ENCODE results near the gene ZNF582. TPM values are rescaled to one million over a fixed set of nuclear protein-coding genes. Genes with fewer than 3 reads are reported as not detected.

Gene ZNF582
- total and polyA plus RNA-seq, 2 donors (not counting 3 experiments of a cell fraction or from before 2014, with no cell fraction given), result 2.5 to 2.9 TPM

GRCh38 chr19:56351208-56351607, 42.1 kb downstream of the ZNF582 start:
- H3K4me2 ChIP-seq (ENCODE audit: insufficient read depth, low read length), result no peak overlapping the region
- no peaks in the 10 kb centered on the region for H3K27me3 ChIP-seq (ENCODE audit: control insufficient read depth in 2 of 2, insufficient read depth in 2 of 2, low read length in 2 of 2)
- no TSS peak for BruUV-seq (replicated peaks)
- no peak overlapping the region for H2AFZ ChIP-seq (ENCODE audit: low read depth, low read length)
- dilution Hi-C loops (cut with MboI; ENCODE audit: extremely low pct_ligation_motif_present, low sequenced_read_pairs) (no loop called here), intact Hi-C loops (cut with micrococcal nuclease) (no loop called here)
- no peak overlapping the region for H3K4me3 ChIP-seq (replicated peaks in 1 of 3; ENCODE audit: insufficient read depth in 1 of 3, low read depth in 1 of 3, low read length in 3 of 3)
- no peak overlapping the region for H3K9ac ChIP-seq (replicated peaks; ENCODE audit: extremely low read depth, insufficient read depth, low read length)
- no peaks in the 10 kb centered on the region for H4K20me1 ChIP-seq (replicated peaks; ENCODE audit: control insufficient read depth, extremely low read depth, insufficient read depth, low read length)
- DNase-seq (ENCODE audit: low read depth, low spot score) (no peak), FAIRE-seq (no peak)
- no peaks in the 10 kb centered on the region for H3K4me1 ChIP-seq (ENCODE audit: control insufficient read depth, extremely low read depth, insufficient read depth, low read length)
- H3K36me3 ChIP-seq (ENCODE audit: control insufficient read depth in 2 of 2, extremely low read depth in 1 of 2, insufficient read depth in 2 of 2, low read length in 2 of 2), result no peaks in the 10 kb centered on the region
- no peaks in the 10 kb centered on the region for H3K9me1 ChIP-seq (replicated peaks; ENCODE audit: control insufficient read depth, extremely low read depth, insufficient read depth, low read length)
- no peaks in the 10 kb centered on the region for H3K79me2 ChIP-seq (ENCODE audit: control insufficient read depth, insufficient read depth, low read length)
- H3K27ac ChIP-seq (ENCODE audit: insufficient read depth, low read depth, low read length), result no peak overlapping the region
- CTCF ChIA-PET, result interaction anchor here (0.7 to 5.7 kb wide), 5 partner anchors 18 to 718 kb away, joined by 3 to 79 read pairs (median 4); partner anchors contain the start of gene ZSCAN5A
- no peaks in the 10 kb centered on the region for H3K9me3 ChIP-seq (replicated peaks; ENCODE audit: control insufficient read depth, insufficient read depth, low read length)
- POLR2A ChIA-PET, result no interaction called here
- TF ChIP-seq MYC (IDR thresholded peaks at IDR 0.05; ENCODE audit: low read depth, low read length), result no peak
- TF ChIP-seq CTCF (IDR thresholded peaks at IDR 0.05; ENCODE audit: extremely low read depth in 1 of 2, insufficient read depth in 1 of 2, low read depth in 1 of 2, low read length in 2 of 2), result no peak
- no peak for TF ChIP-seq EZH2 (IDR thresholded peaks at IDR 0.05; ENCODE audit: borderline replicate concordance, low read depth, low read length, severe bottlenecking)
- no peak for TF ChIP-seq MAX (IDR thresholded peaks at IDR 0.05; ENCODE audit: insufficient read depth, insufficient read length)
- no peak for TF ChIP-seq JUN (IDR thresholded peaks at IDR 0.05; ENCODE audit: borderline replicate concordance, insufficient read depth, insufficient read length, low read depth)
- TF ChIP-seq GATA2 (IDR thresholded peaks at IDR 0.05; ENCODE audit: insufficient read depth, insufficient read length, low read depth, low read length), result no peak
- TF ChIP-seq POLR2AphosphoS5 (IDR thresholded peaks at IDR 0.05; ENCODE audit: insufficient read depth, low read depth, low read length), result no peak
- no peak for TF ChIP-seq POLR2A (IDR thresholded peaks at IDR 0.05; ENCODE audit: low read depth, low read length)
- TF ChIP-seq FOS (IDR thresholded peaks at IDR 0.05; ENCODE audit: borderline replicate concordance, insufficient read depth, low read length), result no peak

All from endothelial cell of umbilical vein (primary cell).